Epithelial cell of prostate (primary cell): Measurements from ENCODE around the gene CCDC92B.
"Not testable (repeated sequence)": the region's sequence is repeated elsewhere in the genome, so short reads cannot be mapped to it uniquely, and the experiment has no call there.

ENCODE experiments used
- DNase-seq: peaks from one replicate; pipeline ENCODE4 v3.0.0-alpha.2; 2011; ENCODE audit warnings: low read depth, low spot score
- H3K27ac ChIP-seq: fragments of 450-650 bp; 2 replicates; pipeline ENCODE4 v1.5.1; 2017; ENCODE audit warnings: mild to moderate bottlenecking

The CCDC92B gene

DNA sequence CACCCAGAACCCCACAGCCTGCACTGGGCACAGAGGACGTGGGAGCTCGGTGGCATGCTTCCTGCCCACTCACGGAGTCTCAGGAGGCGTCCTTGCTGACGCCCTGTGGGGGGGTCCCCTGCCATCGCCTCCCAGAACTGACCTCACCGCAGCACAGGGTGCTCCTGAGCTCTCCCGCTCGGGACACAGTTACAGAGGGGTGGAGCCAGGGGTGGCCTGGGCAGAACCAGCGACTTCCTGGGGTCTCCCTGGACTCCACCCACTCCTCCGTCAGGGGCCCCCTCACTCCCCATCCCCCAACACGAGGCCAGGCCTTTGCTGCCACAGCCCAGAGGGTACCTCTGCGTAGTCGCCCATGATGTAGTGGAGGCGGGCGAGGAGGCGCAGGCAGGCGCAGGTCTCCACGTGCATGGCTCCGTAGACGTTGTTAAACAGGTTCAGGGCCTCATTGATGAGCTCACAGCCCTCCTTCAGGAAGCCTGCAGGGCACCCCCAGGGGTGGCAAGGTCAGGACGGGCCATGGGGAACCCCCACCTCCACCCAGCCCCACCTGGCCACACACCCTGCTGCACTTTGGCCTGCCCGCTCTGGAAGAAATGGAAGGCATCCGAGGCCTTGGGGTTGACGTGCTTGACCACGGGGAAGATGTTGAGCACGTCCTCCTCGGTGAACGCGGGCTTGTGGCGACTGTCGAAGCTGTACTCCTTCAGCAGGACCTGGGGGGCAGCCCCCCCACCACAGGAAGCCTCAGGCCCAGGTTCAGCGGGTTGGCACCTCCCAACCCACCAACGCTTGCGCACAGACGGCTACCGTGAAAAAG lies 55.7 kb downstream of the CCDC92B start:
- no peak overlapping the region for H3K27ac ChIP-seq
- DNase-seq, result no peak

DNA sequence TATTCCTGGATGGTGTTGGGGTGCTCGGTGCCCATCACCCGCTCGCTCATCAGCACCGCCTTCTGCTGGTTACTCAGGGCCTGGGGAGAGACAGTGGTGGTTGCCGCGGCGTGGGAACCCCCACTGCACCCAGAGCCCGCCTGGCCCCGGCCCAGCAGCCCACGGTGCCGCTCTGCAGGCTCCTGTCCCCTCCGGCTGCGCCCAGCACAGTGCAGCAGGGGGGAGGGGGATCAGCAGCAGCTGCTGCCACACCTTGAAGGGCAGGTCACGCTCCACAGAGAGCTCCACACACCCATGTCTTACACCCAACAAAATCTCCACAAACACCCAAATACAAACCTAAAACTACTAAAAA lies 56.7 kb downstream of the CCDC92B start:
- DNase-seq, result no peak
- no peak overlapping the region for H3K27ac ChIP-seq

- no peak for DNase-seq
- H3K27ac ChIP-seq, result no peak overlapping the region
Measured at GRCh38 chr17:2691965-2692780, 57.3 kb downstream of the CCDC92B start.

DNA sequence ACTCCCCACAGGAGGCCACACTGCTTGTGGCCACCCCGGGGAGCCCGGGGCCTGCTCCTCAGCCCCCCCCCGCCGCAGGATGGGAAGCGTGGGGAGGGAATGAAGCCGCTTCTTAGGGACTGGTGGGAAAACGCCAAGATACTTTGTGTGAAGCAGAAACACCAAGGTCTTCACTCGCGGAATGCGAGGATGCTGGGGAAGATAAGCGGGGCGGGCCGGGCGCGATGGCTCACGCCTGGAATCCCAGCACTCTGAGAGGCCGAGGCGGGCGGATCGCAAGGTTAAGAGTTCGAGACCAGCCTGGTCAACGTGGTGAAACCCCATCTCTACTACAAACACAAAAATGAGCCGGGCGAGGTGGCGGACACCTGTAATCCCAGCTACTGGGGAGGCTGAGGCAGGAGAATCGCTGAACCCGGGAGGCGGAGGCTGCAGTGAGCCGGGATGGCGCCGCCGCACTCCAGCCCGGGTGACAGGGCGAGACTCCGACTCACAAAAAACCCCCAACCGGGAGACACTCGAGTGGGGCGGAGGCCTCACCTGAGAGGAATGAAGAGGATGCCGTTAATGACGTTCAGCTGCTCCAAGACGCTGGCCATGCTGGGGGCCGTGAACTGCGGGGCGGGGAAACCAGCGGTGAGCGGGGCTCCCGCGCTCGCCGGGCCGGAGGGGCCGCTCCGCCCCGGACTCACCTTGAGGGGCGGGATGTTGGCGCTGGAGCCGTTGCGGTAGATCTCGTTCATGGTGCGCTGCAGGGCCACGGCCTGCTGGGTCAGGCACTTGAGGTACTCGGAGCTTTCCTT lies 58.2 kb downstream of the CCDC92B start:
- H3K27ac ChIP-seq, result no peak overlapping the region
- no peak for DNase-seq

- no peak overlapping the region for H3K27ac ChIP-seq
- no peak for DNase-seq
Measured at GRCh38 chr17:2690165-2691068, 59.0 kb downstream of the CCDC92B start.

- DNase-seq, result no peak
- no peak overlapping the region for H3K27ac ChIP-seq
Measured at GRCh38 chr17:2689411-2690164, 59.9 kb downstream of the CCDC92B start.

GRCh38 chr17:2688351-2689342 lies 60.8 kb downstream of the CCDC92B start:
- H3K27ac ChIP-seq, result no peak overlapping the region
- DNase-seq, result no peak

- H3K27ac ChIP-seq, result peak overlapping the region; percentile 5
- no peak for DNase-seq
Measured at GRCh38 chr17:2687074-2687418, 62.4 kb downstream of the CCDC92B start.

GRCh38 chr17:2685696-2686095 lies 63.8 kb downstream of the CCDC92B start:
- no peak for DNase-seq
- H3K27ac ChIP-seq, result no peak overlapping the region

- H3K27ac ChIP-seq, result no peak overlapping the region
- no peak for DNase-seq
Measured at GRCh38 chr17:2684549-2684948, 64.9 kb downstream of the CCDC92B start.

- no peak overlapping the region for H3K27ac ChIP-seq
- no peak for DNase-seq
Measured at GRCh38 chr17:2683912-2684311, 65.5 kb downstream of the CCDC92B start.

DNA sequence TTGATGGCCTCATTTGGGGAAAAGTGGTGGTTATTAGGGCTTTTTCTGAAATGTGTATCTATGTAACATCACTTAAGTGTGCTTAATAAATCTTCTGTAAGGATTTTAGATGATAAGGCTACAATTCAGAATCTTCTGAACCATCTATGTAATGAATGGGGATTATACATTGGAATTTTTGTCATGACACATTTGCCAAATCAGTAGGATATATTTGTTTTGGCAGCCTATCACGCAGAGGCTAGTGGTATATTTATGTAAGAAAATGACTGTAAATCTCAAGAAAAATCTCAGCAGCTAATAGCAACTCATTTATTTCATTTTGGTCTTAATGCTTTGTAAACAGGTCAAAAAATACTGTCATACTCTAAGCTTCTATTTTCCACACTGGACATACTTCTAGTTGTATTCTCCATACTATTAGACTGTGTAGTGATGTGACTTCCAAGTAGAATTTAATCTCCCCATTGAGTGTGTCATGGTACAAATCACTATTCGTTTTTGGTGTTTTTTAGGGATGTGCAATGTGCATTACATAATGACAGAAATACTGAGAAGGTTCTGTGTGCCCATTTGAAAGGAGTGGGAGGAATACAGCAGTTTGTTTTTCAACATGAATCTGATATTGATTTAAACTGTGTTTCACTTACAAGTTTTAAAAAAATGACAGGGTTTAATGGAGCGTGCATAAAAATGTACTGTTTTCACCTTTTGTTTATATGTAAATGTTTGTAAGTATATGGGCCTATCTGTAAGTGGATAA lies 67.1 kb downstream of the CCDC92B start:
- H3K27ac ChIP-seq, result no peak overlapping the region
- DNase-seq, result no peak

DNA sequence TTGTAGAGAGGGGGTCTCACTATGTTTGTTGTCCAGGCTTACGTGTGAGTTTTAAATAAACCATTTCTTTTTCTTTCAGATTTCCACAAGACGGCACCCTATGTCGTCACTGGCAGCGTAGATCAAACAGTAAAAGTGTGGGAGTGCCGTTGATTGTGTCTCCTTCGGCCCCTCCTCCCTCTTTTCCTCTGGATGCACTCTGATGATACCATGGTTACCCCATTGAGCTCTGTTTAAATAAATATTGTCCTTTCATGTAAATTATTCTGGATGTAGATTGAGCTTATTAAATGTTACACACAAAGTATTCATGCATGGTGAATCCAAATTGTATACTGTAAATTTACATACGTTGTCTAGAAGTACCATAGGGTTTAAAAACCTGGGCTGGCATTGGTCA lies 67.8 kb downstream of the CCDC92B start:
- H3K27ac ChIP-seq, result no peak overlapping the region
- no peak for DNase-seq

GRCh38 chr17:2680961-2681360 lies 68.5 kb downstream of the CCDC92B start:
- DNase-seq, result no peak
- H3K27ac ChIP-seq, result no peak overlapping the region

GRCh38 chr17:2679247-2679646 lies 70.2 kb downstream of the CCDC92B start:
- DNase-seq, H3K27ac ChIP-seq: not testable (repeated sequence)
